H1 (cell line): ENCODE measurements around the gene COL8A1. TPM values are rescaled to one million over a fixed set of nuclear protein-coding genes. Genes with fewer than 3 reads are reported as not detected.

Experiments used
- CTCF ChIA-PET: fragments of 300-600 bp; sonication (Branson Sonifier 250); formaldehyde crosslinking; loops from one replicate; lab custom pipeline; 2021; ENCODE audit not compliant: partially characterized antibody; lab: Charles Lee
- POLR2A ChIA-PET: fragments of 300-600 bp; sonication (Branson Sonifier 250); formaldehyde crosslinking; loops from one replicate; lab custom pipeline; 2021; ENCODE audit warnings: inconsistent platforms; ENCODE audit not compliant: partially characterized antibody; lab: Charles Lee
- DNase-seq, 2 experiments: peaks; one replicate each; pipeline versions ENCODE4 v3.0.0 to v3.0.0-alpha.2; 2010 to 2022; ENCODE audit warnings: low spot score in 2 of 2, low read depth in 1 of 2, mixed read lengths in 1 of 2
- FAIRE-seq: peaks from 2 replicates; lab custom pipeline; 2011; peaks lifted over from hg19 to GRCh38; lab: Jason Lieb, UNC
- H2AFZ ChIP-seq: 2 replicates; pipeline ENCODE4 v1.8.1; 2012; ENCODE audit warnings: low read length, inconsistent platforms
- H2AK5ac ChIP-seq: 2 replicates; pipeline ENCODE4 v1.6.1; 2013; ENCODE audit warnings: low read depth, low read length
- H2BK120ac ChIP-seq: replicated peaks from 2 replicates; pipeline ENCODE3; 2013; ENCODE audit warnings: low read depth, low read length, inconsistent platforms
- H2BK12ac ChIP-seq: 2 replicates; pipeline ENCODE4 v1.6.1; 2013; ENCODE audit warnings: low read depth, low read length
- H2BK15ac ChIP-seq: 2 replicates; pipeline ENCODE4 v1.6.1; 2013; ENCODE audit warnings: low read length
- H2BK20ac ChIP-seq: 2 replicates; pipeline ENCODE4 v1.6.1; 2013; ENCODE audit warnings: low read length
- H2BK5ac ChIP-seq: 2 replicates; pipeline ENCODE4 v1.6.1; 2013; ENCODE audit warnings: low read depth, low read length
- H3K14ac ChIP-seq: 2 replicates; pipeline ENCODE4 v1.6.1; 2013; ENCODE audit warnings: inconsistent platforms; ENCODE audit not compliant: insufficient read length
- H3K18ac ChIP-seq: 2 replicates; pipeline ENCODE4 v1.6.1; 2013; ENCODE audit warnings: low read length; ENCODE audit errors: extremely low read depth
- H3K23ac ChIP-seq: 2 replicates; pipeline ENCODE4 v1.6.1; 2013; ENCODE audit warnings: inconsistent platforms; ENCODE audit not compliant: insufficient read length
- H3K23me2 ChIP-seq: 2 replicates; pipeline ENCODE4 v1.6.1; 2013; ENCODE audit warnings: low read depth, low read length
- H3K27ac ChIP-seq: 2 replicates; pipeline ENCODE4 v1.6.1; 2011; ENCODE audit warnings: low read depth, low read length, inconsistent platforms
- H3K27me3 ChIP-seq, 4 experiments: replicated peaks in 1 of 4; 1 replicate in 1 of 4; 2 replicates in 3 of 4; pipeline versions ENCODE4 v1.6.1 to v1.8.1; 2011 to 2013; ENCODE audit warnings: low read length in 3 of 4, mild to moderate bottlenecking in 3 of 4, inconsistent platforms in 2 of 4, mixed read lengths in 2 of 4, moderate library complexity in 1 of 4; ENCODE audit not compliant: control insufficient read depth in 3 of 4, insufficient read depth in 3 of 4; ENCODE audit errors: extremely low read depth in 1 of 4
- H3K36me3 ChIP-seq, 4 experiments: 2 replicates each; pipeline versions ENCODE4 v1.6.1 to v1.8.1; 2011 to 2013; ENCODE audit warnings: mild to moderate bottlenecking in 4 of 4, low read length in 3 of 4, moderate library complexity in 2 of 4, control low read depth in 1 of 4, inconsistent platforms in 1 of 4; ENCODE audit not compliant: insufficient read depth in 4 of 4, control insufficient read depth in 2 of 4
- H3K4ac ChIP-seq: replicated peaks from 2 replicates; pipeline ENCODE3; 2013; ENCODE audit warnings: low read length, low read depth, mixed read lengths, inconsistent platforms; ENCODE audit not compliant: insufficient read length
- H3K4me1 ChIP-seq, 4 experiments: replicated peaks in 1 of 4; 1 replicate in 1 of 4; 2 replicates in 3 of 4; pipeline versions ENCODE4 v1.6.1 to v1.8.1; 2011 to 2013; ENCODE audit warnings: low read length in 3 of 4, inconsistent platforms in 2 of 4, mixed read lengths in 1 of 4; ENCODE audit not compliant: insufficient read depth in 4 of 4, control insufficient read depth in 3 of 4
- H3K4me2 ChIP-seq, 2 experiments: 2 replicates each; pipeline versions ENCODE4 v1.6.1 to v1.8.1; 2011 to 2013; ENCODE audit warnings: low read depth in 2 of 2, low read length in 2 of 2, control low read depth in 1 of 2, inconsistent platforms in 1 of 2, mild to moderate bottlenecking in 1 of 2; ENCODE audit not compliant: insufficient read depth in 1 of 2
- H3K4me3 ChIP-seq, 4 experiments: fragments of 200-600, 300-600 bp in 1 of 4; sonication (generic), shearing (Covaris generic), sonication (Bioruptor Twin) in 1 of 4; 2 replicates each; pipeline versions ENCODE4 v1.5.1 to v1.8.1; 2011 to 2016; ENCODE audit warnings: low read length in 4 of 4, low read depth in 3 of 4, control low read depth in 2 of 4, inconsistent platforms in 2 of 4, mild to moderate bottlenecking in 2 of 4, mixed read lengths in 1 of 4, moderate library complexity in 1 of 4; ENCODE audit not compliant: insufficient read depth in 2 of 4; ENCODE audit errors: extremely low read depth in 1 of 4
- H3K56ac ChIP-seq: replicated peaks from 2 replicates; pipeline ENCODE3; 2013; ENCODE audit warnings: low read depth, mild to moderate bottlenecking, mixed read lengths, low read length, inconsistent platforms; ENCODE audit not compliant: insufficient read length
- H3K79me1 ChIP-seq: 2 replicates; pipeline ENCODE4 v1.6.1; 2013; ENCODE audit warnings: low read depth, low read length, control low read depth
- H3K79me2 ChIP-seq, 2 experiments: 2 replicates each; pipeline versions ENCODE4 v1.6.1 to v1.8.1; 2012 to 2013; ENCODE audit warnings: low read length in 2 of 2, mild to moderate bottlenecking in 2 of 2, inconsistent platforms in 1 of 2; ENCODE audit not compliant: insufficient read depth in 2 of 2, control insufficient read depth in 1 of 2
- H3K9ac ChIP-seq, 4 experiments: replicated peaks in 1 of 4; 1 replicate in 1 of 4; 2 replicates in 3 of 4; pipeline versions ENCODE4 v1.6.1 to v1.8.1; 2011 to 2013; ENCODE audit warnings: low read depth in 3 of 4, low read length in 3 of 4, control low read depth in 2 of 4, mild to moderate bottlenecking in 2 of 4, moderate library complexity in 2 of 4, inconsistent platforms in 1 of 4; ENCODE audit errors: extremely low read depth in 1 of 4
- H3K9me3 ChIP-seq, 2 experiments: 2 replicates each; pipeline versions ENCODE4 v1.6.1 to v1.8.1; 2012 to 2013; ENCODE audit warnings: mild to moderate bottlenecking in 2 of 2, moderate library complexity in 2 of 2, control low read depth in 1 of 2, inconsistent platforms in 1 of 2, low read depth in 1 of 2, low read length in 1 of 2, mixed read lengths in 1 of 2; ENCODE audit not compliant: insufficient read depth in 2 of 2
- H4K20me1 ChIP-seq, 2 experiments: replicated peaks in 1 of 2; 2 replicates each; pipeline versions ENCODE3 to v1.8.1; 2011 to 2013; ENCODE audit warnings: inconsistent platforms in 2 of 2, low read length in 2 of 2, mild to moderate bottlenecking in 1 of 2; ENCODE audit not compliant: insufficient read depth in 2 of 2, control insufficient read depth in 1 of 2
- H4K5ac ChIP-seq: 2 replicates; pipeline ENCODE4 v1.6.1; 2013; ENCODE audit warnings: low read length, low read depth, mixed read lengths, inconsistent platforms; ENCODE audit not compliant: insufficient read length
- H4K8ac ChIP-seq: 2 replicates; pipeline ENCODE4 v1.8.0; 2013; ENCODE audit warnings: mild to moderate bottlenecking, moderate library complexity, low read length, inconsistent platforms; ENCODE audit not compliant: insufficient read depth; ENCODE audit errors: extremely low read depth
- H4K91ac ChIP-seq: replicated peaks from 2 replicates; pipeline ENCODE3; 2013; ENCODE audit warnings: low read length, mixed read lengths, inconsistent platforms; ENCODE audit not compliant: insufficient read length
- BRCA1 ChIP-seq: IDR thresholded peaks from 2 replicates; pipeline ENCODE4 v1.6.1; 2012; ENCODE audit warnings: low read depth, low read length, improper control_type of control experiment
- CEBPB ChIP-seq: IDR thresholded peaks from 2 replicates; pipeline ENCODE4 v1.6.1; 2012; ENCODE audit warnings: low read depth, low read length
- CREB1 ChIP-seq: IDR thresholded peaks from 2 replicates; pipeline ENCODE4 v1.6.1; 2012; ENCODE audit warnings: inconsistent platforms
- MAFK ChIP-seq: IDR thresholded peaks from 2 replicates; pipeline ENCODE4 v1.6.1; 2012; ENCODE audit warnings: low read depth, mild to moderate bottlenecking, improper control_type of control experiment, low read length
- MAX ChIP-seq: IDR thresholded peaks from 2 replicates; pipeline ENCODE4 v1.6.1; 2012; ENCODE audit warnings: inconsistent platforms
- NANOG ChIP-seq: IDR thresholded peaks from 2 replicates; pipeline ENCODE4 v1.6.1; 2011; ENCODE audit warnings: low read length, low read depth, mild to moderate bottlenecking, inconsistent platforms; ENCODE audit not compliant: insufficient read depth, poor library complexity, severe bottlenecking
- POLR2A ChIP-seq, 2 experiments: IDR thresholded peaks; 1 replicate in 1 of 2; 2 replicates in 1 of 2; pipeline ENCODE4 v1.6.1; 2011; ENCODE audit warnings: low read depth in 2 of 2, low read length in 2 of 2, mild to moderate bottlenecking in 2 of 2; ENCODE audit errors: control extremely low read depth in 1 of 2
- RXRA ChIP-seq: IDR thresholded peaks from 2 replicates; pipeline ENCODE4 v1.6.1; 2011; ENCODE audit warnings: low read depth, mild to moderate bottlenecking, low read length, moderate library complexity; ENCODE audit not compliant: insufficient read depth
- SIN3A ChIP-seq, 2 experiments: IDR thresholded peaks in 1 of 2; conservative IDR thresholded peaks in 1 of 2; 2 replicates each; pipeline ENCODE4 v1.6.1; 2011 to 2012; ENCODE audit warnings: low read length in 2 of 2, improper control_type of control experiment in 1 of 2, low read depth in 1 of 2, mild to moderate bottlenecking in 1 of 2
- TAF1 ChIP-seq: IDR thresholded peaks from 2 replicates; pipeline ENCODE4 v1.6.1; 2011; ENCODE audit warnings: mild to moderate bottlenecking, low read depth, low read length
- TBP ChIP-seq: IDR thresholded peaks from 2 replicates; pipeline ENCODE4 v1.6.1; 2011; ENCODE audit warnings: low read depth, low read length, improper control_type of control experiment
- TEAD4 ChIP-seq: IDR thresholded peaks from 2 replicates; pipeline ENCODE4 v1.6.1; 2012; ENCODE audit warnings: low read depth, low read length, inconsistent platforms, mixed read lengths
- WGBS, 2 experiments: shearing (Covaris generic) in 1 of 2; methylation state at CpG; one replicate each; pipeline versions ENCODE4 v1.1.6 to v1.1.7; 2013 to 2015; ENCODE audit warnings: low lambda C conversion rate in 2 of 2, mixed read lengths in 2 of 2, inconsistent platforms in 1 of 2, low coverage in 1 of 2, missing lambda C conversion rate in 1 of 2; ENCODE audit not compliant: insufficient replicate concordance in 2 of 2, insufficient coverage in 1 of 2, insufficient read length in 1 of 2; ENCODE audit errors: extremely low coverage in 1 of 2, missing lambda C conversion rate in 1 of 2; 5-methylcytosine and 5-hydroxymethylcytosine counted together
- polyA plus RNA-seq, 7 experiments: library from polyadenylated mRNA; depleted of rRNA in 3 of 7; stranded (reverse) in 5 of 7; unstranded in 2 of 7; fragments of >200 nt in 5 of 7; fragments of 200-250 nt in 2 of 7; gene quantifications; 1 replicate in 5 of 7; 2 replicates in 1 of 7; 4 replicates in 1 of 7; pipeline versions ENCODE4 v1.2.1 to v1.2.3, GENCODE V29; 2011 to 2013; ENCODE audit warnings: missing spikeins in 2 of 7, mixed read lengths in 2 of 7
- total RNA-seq: library from RNA; stranded (reverse); fragmentation: NEBNext Ultra II Directional; extraction: Animal tissue kit (Norgen Biotek cat#: 25700); gene quantifications from 2 replicates; pipeline ENCODE4 v1.2.1, GENCODE V29; 2021

Gene COL8A1
- total and polyA plus RNA-seq, 2 of the 8 experiments (the other 6 are each of a cell fraction or from before 2014, with no cell fraction given): 0.21 to 1.2 TPM

- no peak overlapping the region for H2BK15ac ChIP-seq
- H3K79me2 ChIP-seq: no peaks in the 10 kb centered on the region
- H4K91ac ChIP-seq: no peak overlapping the region
- no peak overlapping the region for H3K4ac ChIP-seq
- H3K9ac ChIP-seq: no peak overlapping the region
- H4K8ac ChIP-seq: no peak overlapping the region
- no peaks in the 10 kb centered on the region for H4K20me1 ChIP-seq
- H3K23ac ChIP-seq: no peak overlapping the region
- H3K9me3 ChIP-seq: no peaks in the 10 kb centered on the region
- DNase-seq: no peak
- H3K4me2 ChIP-seq: no peak overlapping the region
- no peaks in the 10 kb centered on the region for H3K36me3 ChIP-seq
- H2AFZ ChIP-seq: no peak overlapping the region
- no peaks in the 10 kb centered on the region for H3K79me1 ChIP-seq
- no peak overlapping the region for H2AK5ac ChIP-seq
- H4K5ac ChIP-seq: no peak overlapping the region
- TF ChIP-seq NANOG: no peak
- no peak for TF ChIP-seq RXRA
- TF ChIP-seq SIN3A (conservative IDR thresholded peaks at IDR 0.05 in 1 of 2, IDR thresholded peaks at IDR 0.05 in 1 of 2; ENCODE audit: low read depth in 1 of 2, low read length in 2 of 2): no peak
- no peak for TF ChIP-seq TEAD4
- TF ChIP-seq POLR2A (IDR thresholded peaks at IDR 0.05; ENCODE audit: control extremely low read depth in 1 of 2, low read depth in 2 of 2, low read length in 2 of 2): no peak
- no peak for TF ChIP-seq MAFK
- no peak for TF ChIP-seq TAF1
- no peak for TF ChIP-seq TBP
- TF ChIP-seq CREB1: no peak
- no peak for TF ChIP-seq MAX
- no peak for TF ChIP-seq BRCA1
- TF ChIP-seq CEBPB: no peak
- TF ChIP-seq, all 59 proteins: peak for 0
- CTCF ChIA-PET: interaction anchor here (1.0 to 3.6 kb wide), 5 partner anchors 10 to 202 kb away, joined by 3 to 14 read pairs (median 4); no protein-coding TSS in a partner anchor
- H3K4me3 ChIP-seq: no peak overlapping the region
- H2BK120ac ChIP-seq: no peak overlapping the region
- no peaks in the 10 kb centered on the region; the same call in 1 of the 2 replicates for H3K23me2 ChIP-seq
- H3K14ac ChIP-seq: no peak overlapping the region
- H3K18ac ChIP-seq: no peak overlapping the region
- no peak overlapping the region for H2BK20ac ChIP-seq
- H3K56ac ChIP-seq: no peak overlapping the region
- no peaks in the 10 kb centered on the region for H3K27me3 ChIP-seq
- H2BK5ac ChIP-seq: no peak overlapping the region
- H2BK12ac ChIP-seq: no peak overlapping the region
- 88% methylated on average over 8 of the region's 8 CpGs; no CpG with 5 or more reads in 1 of the 2 experiments for WGBS, 2 experiments
- no peaks in the 10 kb centered on the region for H3K4me1 ChIP-seq
- FAIRE-seq: no peak
- POLR2A ChIA-PET: interaction anchor here (0.6 kb wide), 1 partner anchor 1926 kb away, joined by 3 read pairs; no protein-coding TSS in a partner anchor
- no peak overlapping the region for H3K27ac ChIP-seq
Observed at GRCh38 chr3:99700631-99701268, 62.4 kb downstream of the COL8A1 start.
